Pancreas (tissue), 10 donors: ENCODE measurements around the gene KCNB1. TPM values are rescaled to one million over a fixed set of nuclear protein-coding genes. Genes with fewer than 3 reads are reported as not detected.

ENCODE experiments used
- ATAC-seq, 4 donors: fragments of 200-7000 bp; cut with Tn5 transposase; one replicate each; pipeline versions ENCODE4 v1.8.0 to v1.9.1; 2020; ENCODE audit warnings: mild to moderate bottlenecking in 4 of 4, moderate library complexity in 4 of 4
- DNase-seq, 6 donors: peaks; one replicate each; pipeline ENCODE4 v3.0.0-alpha.2; 2020
- FAIRE-seq: peaks from 2 replicates; lab custom pipeline; 2012; peaks lifted over from hg19 to GRCh38; lab: Jason Lieb, UNC
- H3K27ac ChIP-seq, 4 donors: fragments of 200-600 bp; sonication (generic); 1 replicate in 3 of 4; 2 replicates in 1 of 4; pipeline versions ENCODE4 v1.5.0 to v1.8.0; 2020
- H3K27me3 ChIP-seq, 4 donors: fragments of 200-600 bp; one replicate each; pipeline ENCODE4 v1.8.0; 2021
- H3K36me3 ChIP-seq, 3 donors: fragments of 200-600 bp; sonication (generic) in 1 of 3; one replicate each; pipeline versions ENCODE4 v1.5.0 to v1.8.0; 2020 to 2021
- H3K4me1 ChIP-seq, 3 donors: fragments of 200-600 bp; one replicate each; pipeline ENCODE4 v1.8.0; 2021
- H3K4me3 ChIP-seq, 4 donors: fragments of 200-600 bp; sonication (generic) in 2 of 4; one replicate each; pipeline versions ENCODE4 v1.5.0 to v1.8.0; 2020 to 2021
- H3K9me3 ChIP-seq, 4 donors: fragments of 200-600 bp; one replicate each; pipeline ENCODE4 v1.8.0; 2021
- CTCF ChIP-seq, 4 donors: fragments of 200-600 bp; sonication (generic) in 3 of 4; IDR thresholded peaks; one replicate each; pipeline versions ENCODE4 v1.5.0 to v1.8.0; 2021; ENCODE audit warnings: antibody characterized with exemption in 4 of 4
- WGBS, 2 donors: extraction: QIAGEN DNeasy Blood & Tissue Kit; methylation state at CpG; one replicate each; pipeline ENCODE4 v1.1.7; 2013; 5-methylcytosine and 5-hydroxymethylcytosine counted together
- intact Hi-C, 3 donors: fragments of 100-400 bp; cut with DNase I; formaldehyde crosslinking; loops; one replicate each; pipeline versions ENCODE4 v1.11.1 to v1.14.2; 2022
- polyA plus RNA-seq, 2 donors: library from polyadenylated mRNA; stranded (reverse); fragments of 200-250 nt; gene quantifications; one replicate each; pipeline ENCODE4 v1.2.3, GENCODE V29; 2013
- total RNA-seq, 6 donors: library from RNA; stranded (reverse); fragmentation: NEBNext Ultra II Directional in 4 of 6; extraction: Animal tissue kit (Norgen Biotek cat#: 25700) in 4 of 6; gene quantifications; one replicate each; pipeline versions ENCODE4 v1.2.1 to v1.2.4, GENCODE V29; 2021 to 2023
- donor health status: healthy with polysubstance abuse.
- donor health status: DM: no; HTN: no; CAD: no; lungs with moderate emphysema.
- donor health status: DM: no; HTN: no; CAD: no.
- donor health status: control.
- donor health status: control.
- donor health status: Bipolar disorder and iron deficiency.
- donor health status: DM: yes; HTN: yes; CAD: no.
- donor health status: DM: no; HTN: no; CAD: no.
- donor health status: DM: no; HTN: no; CAD: no.
- donor health status: DM: yes; HTN: yes; CAD: no.

Gene KCNB1
- total and polyA plus RNA-seq, 8 donors, result 0.28 to 2.5 (median 0.31) TPM

- FAIRE-seq, result no peak
- DNase-seq, result no peak
- no peak overlapping the region for H3K27ac ChIP-seq
- no peaks in the 10 kb centered on the region for H3K36me3 ChIP-seq
- intact Hi-C loops, result no loop called here
- no peaks in the 10 kb centered on the region for H3K4me1 ChIP-seq
- no peak for TF ChIP-seq CTCF (IDR thresholded peaks at IDR 0.05)
- H3K9me3 ChIP-seq, result no peaks in the 10 kb centered on the region
- ATAC-seq, result no peak
- 22 to 29% methylated on average over 1 of the region's 1 CpG for WGBS, 2 donors
- no peaks in the 10 kb centered on the region for H3K27me3 ChIP-seq
- no peak overlapping the region for H3K4me3 ChIP-seq
Measured at GRCh38 chr20:49457444-49457843, 25.0 kb downstream of the KCNB1 start.

- no peak for TF ChIP-seq CTCF (IDR thresholded peaks at IDR 0.05)
- intact Hi-C loops, result no loop called here
- H3K27ac ChIP-seq, result no peak overlapping the region
- no peaks in the 10 kb centered on the region for H3K36me3 ChIP-seq
- no peak for DNase-seq
- H3K4me3 ChIP-seq, result no peak overlapping the region
- FAIRE-seq, result no peak
- H3K9me3 ChIP-seq, result no peaks in the 10 kb centered on the region
- 76 to 88% methylated on average over 6 of the region's 6 CpGs for WGBS, 2 donors
- no peaks in the 10 kb centered on the region for H3K27me3 ChIP-seq
- H3K4me1 ChIP-seq, result no peaks in the 10 kb centered on the region
- ATAC-seq, result no peak
Measured at GRCh38 chr20:49456646-49457045, 25.8 kb downstream of the KCNB1 start.

GRCh38 chr20:49455691-49456090, 26.8 kb downstream of the KCNB1 start:
- Histone ChIP-seq H3K27ac (no peak overlapping the region), H3K4me1 (no peaks in the 10 kb centered on the region), H3K4me3 (no peak overlapping the region), H3K36me3 (no peaks in the 10 kb centered on the region), H3K27me3 (no peaks in the 10 kb centered on the region), H3K9me3 (no peaks in the 10 kb centered on the region)
- 66 to 71% methylated on average over 6 of the region's 6 CpGs for WGBS, 2 donors
- no peak for ATAC-seq
- intact Hi-C loops, result no loop called here
- FAIRE-seq, result no peak
- TF ChIP-seq CTCF (IDR thresholded peaks at IDR 0.05), result no peak
- DNase-seq, result no peak

GRCh38 chr20:49452011-49452482, 30.4 kb downstream of the KCNB1 start:
- H3K4me3 ChIP-seq, result no peak overlapping the region
- TF ChIP-seq CTCF (IDR thresholded peaks at IDR 0.05), result no peak
- intact Hi-C loops, result no loop called here
- H3K27ac ChIP-seq, result no peak overlapping the region
- H3K9me3 ChIP-seq, result no peaks in the 10 kb centered on the region
- H3K36me3 ChIP-seq, result no peaks in the 10 kb centered on the region
- no peaks in the 10 kb centered on the region for H3K27me3 ChIP-seq
- WGBS, 2 donors, result 14 to 27% methylated on average over 9 of the region's 9 CpGs
- FAIRE-seq, result no peak
- H3K4me1 ChIP-seq, result no peaks in the 10 kb centered on the region
- DNase-seq, result peak in 3 of 6 donors; percentile 19 to 41 (median 34)
- peak in 2 of 4 donors; percentile 25 to 58 for ATAC-seq

- 31 to 33% methylated on average over 14 of the region's 14 CpGs for WGBS, 2 donors
- Histone ChIP-seq H3K4me3 (no peak overlapping the region), H3K4me1 (no peaks in the 10 kb centered on the region), H3K27me3 (no peaks in the 10 kb centered on the region), H3K36me3 (no peaks in the 10 kb centered on the region), H3K9me3 (no peaks in the 10 kb centered on the region), H3K27ac (no peak overlapping the region)
- TF ChIP-seq CTCF (IDR thresholded peaks at IDR 0.05), result no peak
- no peak for FAIRE-seq
- no peak for ATAC-seq
- no peak for DNase-seq
- intact Hi-C loops, result no loop called here
Measured at GRCh38 chr20:49450281-49450721, 32.2 kb downstream of the KCNB1 start.
